Calu3 (cell line): ENCODE data around the gene SEPTIN11. TPM values are rescaled to one million over a fixed set of nuclear protein-coding genes. Genes with fewer than 3 reads are reported as not detected.

Experiments used
- BruUV-seq: library from RNA; stranded (reverse); fragments of 400-500 nt; replicated peaks from 2 replicates; lab custom pipeline; 2021; lab: Mats Ljungman, UMichigan
- CTCF ChIA-PET: fragments of 300-600 bp; sonication (Branson Sonifier 250); formaldehyde crosslinking; loops from one replicate; lab custom pipeline; 2022; ENCODE audit warnings: antibody characterized with exemption; lab: Charles Lee
- DNase-seq: peaks from one replicate; pipeline ENCODE4 v3.0.0; 2022
- H3K27ac Mint-ChIP-seq: one replicate; pipeline ENCODE4 v1.8.0; 2022; ENCODE audit warnings: mixed read lengths; ENCODE audit not compliant: unreplicated experiment
- H3K27me3 Mint-ChIP-seq: one replicate; pipeline ENCODE4 v1.8.0; 2022; ENCODE audit warnings: mixed read lengths; ENCODE audit not compliant: unreplicated experiment
- H3K36me3 Mint-ChIP-seq: one replicate; pipeline ENCODE4 v1.8.0; 2022; ENCODE audit warnings: mild to moderate bottlenecking, moderate library complexity, mixed read lengths; ENCODE audit not compliant: insufficient read depth, unreplicated experiment
- H3K4me1 Mint-ChIP-seq: one replicate; pipeline ENCODE4 v1.8.0; 2022; ENCODE audit warnings: mild to moderate bottlenecking, low read depth, mixed read lengths; ENCODE audit not compliant: unreplicated experiment
- H3K4me3 Mint-ChIP-seq: one replicate; pipeline ENCODE4 v1.8.0; 2022; ENCODE audit warnings: mild to moderate bottlenecking, low read depth, moderate library complexity, mixed read lengths; ENCODE audit not compliant: unreplicated experiment
- H3K9me3 Mint-ChIP-seq: one replicate; pipeline ENCODE4 v1.8.0; 2022; ENCODE audit warnings: low read depth, mixed read lengths; ENCODE audit not compliant: unreplicated experiment
- intact Hi-C: fragments of 100-400 bp; cut with micrococcal nuclease; formaldehyde crosslinking; loops from one replicate; pipeline ENCODE4 v1.10.0; 2022; ENCODE audit not compliant: unreplicated experiment
- total RNA-seq: library from RNA; stranded (reverse); gene quantifications from 2 replicates; pipeline ENCODE4 v1.2.3, GENCODE V29; 2022
- TF ChIP-seq, protein P1 (sequence below): fragments of 200-600 bp; IDR thresholded peaks from one replicate; pipeline ENCODE4 v1.8.0; 2022; ENCODE audit warnings: antibody characterized with exemption; ENCODE audit not compliant: unreplicated experiment

SEPTIN11 gene
- total RNA-seq, 1 experiment from 2014 or later = 56.2 TPM

DNA sequence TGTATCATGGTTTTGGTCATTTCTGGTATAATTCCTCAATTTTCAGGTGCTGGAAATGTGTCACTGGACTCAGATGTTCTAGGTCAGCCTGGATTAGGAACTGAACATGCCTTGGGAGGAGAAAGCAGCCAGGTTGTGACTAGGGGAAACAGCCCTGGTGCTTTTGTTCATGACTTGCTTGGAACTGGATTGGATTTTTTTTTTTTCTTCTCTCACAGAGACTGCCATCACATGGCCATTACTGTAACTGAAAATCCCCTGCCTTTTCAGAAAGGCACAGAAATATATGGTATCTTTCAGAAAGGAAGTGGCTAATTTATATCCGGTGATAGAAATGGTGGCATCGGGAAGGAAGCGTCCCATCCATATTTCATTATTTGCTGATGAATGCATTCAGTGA, 34.6 kb downstream of the SEPTIN11 start:
- Mint-ChIP-seq H3K4me1 (peaks cover 36% of the 10 kb centered on the region), H3K27ac (no peak overlapping the region)
- CTCF ChIA-PET = no interaction called here

GRCh38 chr4:76984788-76985211, 35.2 kb downstream of the SEPTIN11 start:
- Mint-ChIP-seq H3K27ac (no peak overlapping the region), H3K36me3 (no peaks in the 10 kb centered on the region), H3K9me3 (no peaks in the 10 kb centered on the region), H3K27me3 (no peaks in the 10 kb centered on the region), H3K4me3 (no peak overlapping the region), H3K4me1 (peaks cover 31% of the 10 kb centered on the region)
- intact Hi-C loops = no loop called here
- DNase-seq = no peak
- CTCF ChIA-PET = no interaction called here
- BruUV-seq = no TSS peak
- TF ChIP-seq, protein P1, sequence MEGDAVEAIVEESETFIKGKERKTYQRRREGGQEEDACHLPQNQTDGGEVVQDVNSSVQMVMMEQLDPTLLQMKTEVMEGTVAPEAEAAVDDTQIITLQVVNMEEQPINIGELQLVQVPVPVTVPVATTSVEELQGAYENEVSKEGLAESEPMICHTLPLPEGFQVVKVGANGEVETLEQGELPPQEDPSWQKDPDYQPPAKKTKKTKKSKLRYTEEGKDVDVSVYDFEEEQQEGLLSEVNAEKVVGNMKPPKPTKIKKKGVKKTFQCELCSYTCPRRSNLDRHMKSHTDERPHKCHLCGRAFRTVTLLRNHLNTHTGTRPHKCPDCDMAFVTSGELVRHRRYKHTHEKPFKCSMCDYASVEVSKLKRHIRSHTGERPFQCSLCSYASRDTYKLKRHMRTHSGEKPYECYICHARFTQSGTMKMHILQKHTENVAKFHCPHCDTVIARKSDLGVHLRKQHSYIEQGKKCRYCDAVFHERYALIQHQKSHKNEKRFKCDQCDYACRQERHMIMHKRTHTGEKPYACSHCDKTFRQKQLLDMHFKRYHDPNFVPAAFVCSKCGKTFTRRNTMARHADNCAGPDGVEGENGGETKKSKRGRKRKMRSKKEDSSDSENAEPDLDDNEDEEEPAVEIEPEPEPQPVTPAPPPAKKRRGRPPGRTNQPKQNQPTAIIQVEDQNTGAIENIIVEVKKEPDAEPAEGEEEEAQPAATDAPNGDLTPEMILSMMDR = no peak

More for the DNA sequence above, 34.6 kb downstream of the SEPTIN11 start:
- H3K36me3 Mint-ChIP-seq = no peaks in the 10 kb centered on the region
- TF ChIP-seq, protein P1 = no peak
- no TSS peak for BruUV-seq
- no peaks in the 10 kb centered on the region for H3K27me3 Mint-ChIP-seq
- no peaks in the 10 kb centered on the region for H3K9me3 Mint-ChIP-seq
- intact Hi-C loops = no loop called here
- no peak overlapping the region for H3K4me3 Mint-ChIP-seq
- DNase-seq = no peak

GRCh38 chr4:76987153-76987591, 37.6 kb downstream of the SEPTIN11 start:
- no peaks in the 10 kb centered on the region for H3K36me3 Mint-ChIP-seq
- H3K4me3 Mint-ChIP-seq = no peak overlapping the region
- no peaks in the 10 kb centered on the region for H3K27me3 Mint-ChIP-seq
- intact Hi-C loops = no loop called here
- TF ChIP-seq, protein P1 = no peak
- H3K4me1 Mint-ChIP-seq = peaks cover 21% of the 10 kb centered on the region
- no peak overlapping the region for H3K27ac Mint-ChIP-seq
- no peaks in the 10 kb centered on the region for H3K9me3 Mint-ChIP-seq
- no TSS peak for BruUV-seq
- CTCF ChIA-PET = interaction anchor here (1.6 kb wide), 1 partner anchor 9 kb away, joined by 4 read pairs; no protein-coding TSS in a partner anchor
- no peak for DNase-seq

DNA sequence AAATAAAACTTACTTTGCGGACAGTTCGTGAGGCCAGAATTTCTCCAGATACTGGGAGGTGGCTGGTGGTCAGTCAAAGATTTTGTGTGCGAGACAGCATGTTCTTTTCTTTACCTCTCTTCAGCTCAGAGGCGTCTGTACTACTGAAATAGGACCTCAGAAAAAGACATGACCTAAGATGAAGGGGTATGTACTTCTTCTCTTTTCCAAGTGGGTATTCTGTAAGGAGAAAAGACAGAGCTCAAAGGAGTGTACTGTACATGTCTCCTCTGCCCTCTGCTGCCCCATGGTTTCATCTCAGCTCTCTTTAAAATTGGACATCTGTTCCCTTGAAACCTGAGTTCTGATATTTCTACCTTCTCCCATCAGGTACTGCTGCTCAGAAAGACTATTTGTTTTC, 38.1 kb downstream of the SEPTIN11 start:
- H3K27me3 Mint-ChIP-seq = no peaks in the 10 kb centered on the region
- H3K4me1 Mint-ChIP-seq = peaks cover 16% of the 10 kb centered on the region
- TF ChIP-seq, protein P1 = no peak
- CTCF ChIA-PET = interaction anchor here (1.6 kb wide), 1 partner anchor 10 kb away, joined by 4 read pairs; no protein-coding TSS in a partner anchor
- intact Hi-C loops = no loop called here
- H3K4me3 Mint-ChIP-seq = no peak overlapping the region
- BruUV-seq = no TSS peak
- no peaks in the 10 kb centered on the region for H3K36me3 Mint-ChIP-seq
- DNase-seq = no peak
- H3K9me3 Mint-ChIP-seq = no peaks in the 10 kb centered on the region
- no peak overlapping the region for H3K27ac Mint-ChIP-seq
